Right lobe of liver (tissue), 6 donors: ENCODE results near the gene TRAPPC6A. TPM values are rescaled to one million over a fixed set of nuclear protein-coding genes. Genes with fewer than 3 reads are reported as not detected.
A peak's percentile ranks its signal among the peaks of the same experiment; 100 is the strongest.

Source experiments
- ATAC-seq, 4 donors: fragments of 200-7000 bp; cut with Tn5 transposase; one replicate each; pipeline ENCODE4 v1.9.1; 2020; ENCODE audit warnings: mild to moderate bottlenecking in 4 of 4, moderate library complexity in 4 of 4
- DNase-seq, 3 donors: peaks; one replicate each; pipeline ENCODE4 v3.0.0-alpha.2; 2020
- H3K27ac ChIP-seq, 3 donors: fragments of 200-600 bp; one replicate each; pipeline ENCODE4 v1.8.0; 2022
- H3K27me3 ChIP-seq, 2 donors: fragments of 200-600 bp; one replicate each; pipeline ENCODE4 v1.8.0; 2022
- H3K36me3 ChIP-seq, 4 donors: fragments of 200-600 bp; sonication (generic) in 1 of 4; one replicate each; pipeline versions ENCODE4 v1.5.1 to v1.8.0; 2017 to 2022; ENCODE audit warnings: control low read depth in 1 of 4
- H3K4me1 ChIP-seq, 4 donors: fragments of 200-600 bp; sonication (generic) in 1 of 4; one replicate each; pipeline versions ENCODE4 v1.5.1 to v1.8.0; 2017 to 2022; ENCODE audit warnings: control low read depth in 1 of 4
- H3K4me3 ChIP-seq, 3 donors: fragments of 200-600 bp; one replicate each; pipeline ENCODE4 v1.8.0; 2022
- H3K9me3 ChIP-seq, 4 donors: fragments of 200-600 bp; sonication (generic) in 1 of 4; one replicate each; pipeline versions ENCODE4 v1.5.1 to v1.8.0; 2017 to 2022; ENCODE audit warnings: control low read depth in 1 of 4
- CTCF ChIP-seq, 4 donors: fragments of 200-600 bp in 3 of 4; fragments of 450-650 bp in 1 of 4; IDR thresholded peaks; one replicate each; pipeline versions ENCODE4 v1.5.1 to v1.8.0; 2016 to 2022; ENCODE audit warnings: antibody characterized with exemption in 4 of 4, mild to moderate bottlenecking in 2 of 4
- POLR2A ChIP-seq: fragments of 450-650 bp; IDR thresholded peaks from one replicate; pipeline ENCODE4 v1.6.1; 2017; ENCODE audit warnings: antibody characterized with exemption, mild to moderate bottlenecking
- WGBS: methylation state at CpG from one replicate; pipeline ENCODE4 v1.1.6; 2018; ENCODE audit warnings: low coverage, low lambda C conversion rate; ENCODE audit not compliant: insufficient coverage; ENCODE audit errors: missing lambda C conversion rate; 5-methylcytosine and 5-hydroxymethylcytosine counted together
- intact Hi-C, 2 donors: fragments of 100-400 bp; cut with DNase I; formaldehyde crosslinking; loops; one replicate each; pipeline versions ENCODE4 v1.11.2 to v1.14.1; 2022
- total RNA-seq, 6 experiments: library from RNA; depleted of rRNA in 2 of 6; stranded (reverse); fragments of >200 nt in 2 of 6; fragmentation: NEBNext Ultra II Directional in 3 of 6; extraction: Animal tissue kit (Norgen Biotek cat#: 25700) in 3 of 6; gene quantifications; one replicate each; pipeline versions ENCODE4 v1.1.0 to v1.2.4, GENCODE V29; 2016 to 2023
- donor health status: DM: no; HTN: yes; CAD: no.
- donor health status: DM: no; HTN: no; CAD: no.
- donor health status: DM: no; HTN: no; CAD: no.
- donor health status: DM: no; HTN: yes; CAD: no.
- donor health status: DM: no; HTN: yes; CAD: no.

TRAPPC6A gene
- total RNA-seq, 6 experiments from 2014 or later, result 13.1 to 33.3 (median 23.7) TPM

- DNase-seq, result no peak
- no peak for ATAC-seq
- Histone ChIP-seq H3K9me3 (no peaks in the 10 kb centered on the region), H3K27ac (no peak overlapping the region), H3K36me3 (no peaks in the 10 kb centered on the region), H3K4me3 (no peak overlapping the region), H3K4me1 (no peaks in the 10 kb centered on the region), H3K27me3 (no peaks in the 10 kb centered on the region)
- intact Hi-C loops, result no loop called here
- TF ChIP-seq CTCF (IDR thresholded peaks at IDR 0.05) (no peak), POLR2A (no peak)
- 100% methylated on average over 3 of the region's 10 CpGs for WGBS
Measured at GRCh38 chr19:45169602-45170001, 8.4 kb downstream of the TRAPPC6A start.

- no peaks in the 10 kb centered on the region for H3K36me3 ChIP-seq
- no peaks in the 10 kb centered on the region for H3K27me3 ChIP-seq
- H3K27ac ChIP-seq, result no peak overlapping the region
- intact Hi-C loops, result no loop called here
- TF ChIP-seq CTCF (IDR thresholded peaks at IDR 0.05), result no peak
- no peaks in the 10 kb centered on the region for H3K4me1 ChIP-seq
- no peak overlapping the region for H3K4me3 ChIP-seq
- no peaks in the 10 kb centered on the region for H3K9me3 ChIP-seq
- DNase-seq (no peak), ATAC-seq (no peak)
- WGBS, result no CpG with 5 or more reads among the region's 16 CpGs
Measured at GRCh38 chr19:45168767-45169351, 9.2 kb downstream of the TRAPPC6A start.

GRCh38 chr19:45166723-45167252 lies 11.2 kb downstream of the TRAPPC6A start:
- 72% methylated on average over 5 of the region's 14 CpGs for WGBS
- H3K9me3 ChIP-seq, result no peaks in the 10 kb centered on the region
- no peaks in the 10 kb centered on the region for H3K27me3 ChIP-seq
- intact Hi-C loops, result no loop called here
- no peaks in the 10 kb centered on the region for H3K36me3 ChIP-seq
- H3K4me1 ChIP-seq, result no peaks in the 10 kb centered on the region
- no peak for DNase-seq
- ATAC-seq, result peak in 1 of 4 donors; percentile 6
- no peak for TF ChIP-seq CTCF (IDR thresholded peaks at IDR 0.05)
- TF ChIP-seq POLR2A, result no peak
- H3K4me3 ChIP-seq, result no peak overlapping the region
- no peak overlapping the region for H3K27ac ChIP-seq

GRCh38 chr19:45164577-45165335 lies 13.3 kb downstream of the TRAPPC6A start:
- H3K36me3 ChIP-seq, result no peaks in the 10 kb centered on the region
- intact Hi-C loops, result no loop called here
- no peak overlapping the region for H3K27ac ChIP-seq
- no peaks in the 10 kb centered on the region for H3K9me3 ChIP-seq
- no peaks in the 10 kb centered on the region for H3K27me3 ChIP-seq
- whole genome bisulfite sequencing, result 0% methylated on average over 1 of the region's 27 CpGs
- ATAC-seq (peak in 3 of 4 donors; percentile 29 to 51 (median 45)), DNase-seq (peak in 2 of 3 donors; percentile 47 to 49)
- TF ChIP-seq CTCF (IDR thresholded peaks at IDR 0.05) (no peak), POLR2A (no peak)
- H3K4me3 ChIP-seq, result no peak overlapping the region
- no peaks in the 10 kb centered on the region for H3K4me1 ChIP-seq
